ENCODE data around the gene TRIM38.

DNA sequence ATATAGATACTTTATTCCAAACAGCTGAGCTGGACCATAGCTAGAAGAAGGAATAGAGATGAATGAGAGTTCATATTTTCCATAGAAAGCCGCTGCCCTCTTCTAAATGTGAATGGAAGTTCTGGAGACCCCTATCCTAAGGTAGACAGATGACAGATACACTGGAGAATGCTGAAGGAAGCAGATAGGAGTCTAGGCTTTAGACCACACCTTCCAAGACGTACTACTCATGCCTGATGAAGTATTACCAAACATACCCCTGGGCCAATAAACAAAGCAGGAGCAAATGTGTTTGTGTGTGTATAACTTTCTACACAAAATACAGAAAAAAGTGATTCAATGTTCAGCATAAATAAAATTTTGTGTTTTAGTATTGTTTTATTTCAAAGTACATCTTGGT, 23.0 kb upstream of the TRIM38 start:
- no peak for TF ChIP-seq POLR2AphosphoS5 (IDR thresholded peaks at IDR 0.05; ENCODE audit: borderline replicate concordance, low read depth, low read length)
- TF ChIP-seq EZH2 (IDR thresholded peaks at IDR 0.05): no peak

Data from SK-N-MC (cell line).